Neural progenitor cell (in vitro differentiated cells): ENCODE measurements around the gene TPD52L2.

Experiments
- CTCF ChIP-seq: fragments of 200-600 bp; sonication (generic); IDR thresholded peaks from 2 replicates; pipeline ENCODE4 v1.5.1; 2017; ENCODE audit warnings: antibody characterized with exemption, mild to moderate bottlenecking
- EZH2phosphoT487 ChIP-seq: fragments of 200-600 bp; sonication (generic); IDR thresholded peaks from 2 replicates; pipeline ENCODE4 v1.6.1; 2017; ENCODE audit warnings: antibody characterized with exemption

DNA sequence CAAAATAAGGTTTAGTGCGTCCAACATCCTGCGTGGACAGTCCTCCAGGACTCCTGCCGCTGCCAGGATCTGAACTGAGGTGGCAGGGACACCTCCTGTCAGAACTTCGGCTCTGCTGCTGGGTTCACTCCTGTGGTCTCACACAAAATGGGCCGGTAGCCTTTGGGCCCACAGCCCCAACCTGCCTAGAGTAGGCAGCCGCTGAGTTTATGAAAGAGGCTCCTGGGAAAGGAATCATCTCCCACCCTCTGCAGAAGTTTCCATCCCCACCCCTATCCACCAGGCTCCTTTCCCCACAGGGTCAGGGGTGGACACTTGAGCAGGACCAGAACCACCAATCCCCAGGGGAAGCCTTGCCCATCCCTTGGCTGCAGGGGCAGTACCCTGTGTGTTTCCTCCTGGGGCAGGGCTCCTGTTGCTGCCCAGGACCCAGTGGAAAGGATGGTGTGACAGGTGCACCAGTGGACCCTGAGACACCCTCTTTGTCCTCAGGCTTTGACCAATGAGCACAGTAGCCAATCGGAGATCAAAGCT is 5.8 kb upstream of the TPD52L2 start:
- no peak for TF ChIP-seq CTCF
- TF ChIP-seq EZH2phosphoT487, result no peak
